ENCODE results near the gene COBL. TPM values are rescaled to one million over a fixed set of nuclear protein-coding genes. Genes with fewer than 3 reads are reported as not detected.

COBL gene
- polyA plus RNA-seq, 1 donor (not counting 4 experiments of a cell fraction or from before 2014, with no cell fraction given) = 4.5 TPM

GRCh38 chr7:51059504-51060142 is 257.0 kb downstream of the COBL start:
- FAIRE-seq = no peak
- Histone ChIP-seq H4K20me1 (ENCODE audit: control insufficient read depth, extremely low read depth, insufficient read depth, low read length) (no peaks in the 10 kb centered on the region), H3K36me3 (ENCODE audit: control insufficient read depth in 2 of 2, extremely low read depth in 1 of 2, insufficient read depth in 2 of 2, low read length in 2 of 2) (no peaks in the 10 kb centered on the region), H3K4me3 (ENCODE audit: control insufficient read depth in 2 of 3, extremely low read depth in 1 of 3, insufficient read depth in 2 of 3, low read depth in 1 of 3, low read length in 3 of 3) (no peak overlapping the region), H3K4me2 (ENCODE audit: control insufficient read depth, extremely low read depth, insufficient read depth, low read depth, low read length) (no peak overlapping the region), H3K9me1 (ENCODE audit: control insufficient read depth, extremely low read depth, insufficient read depth, low read length) (no peaks in the 10 kb centered on the region), H3K4me1 (ENCODE audit: control insufficient read depth, extremely low read depth, insufficient read depth, low read length) (no peaks in the 10 kb centered on the region), H3K9ac (ENCODE audit: control insufficient read depth, extremely low read depth, insufficient read depth, low read length) (no peak overlapping the region), H2AFZ (ENCODE audit: control insufficient read depth, low read length) (no peak overlapping the region), H3K27ac (ENCODE audit: control insufficient read depth, insufficient read depth, low read length) (no peak overlapping the region), H3K79me2 (ENCODE audit: control insufficient read depth, insufficient read depth, low read length) (no peaks in the 10 kb centered on the region), H3K27me3 (ENCODE audit: control insufficient read depth, extremely low read depth, insufficient read depth, low read length) (no peaks in the 10 kb centered on the region), H3K9me3 (ENCODE audit: control insufficient read depth, low read depth, low read length) (no peaks in the 10 kb centered on the region)
- DNase-seq (ENCODE audit: low read depth, low spot score) = no peak
- TF ChIP-seq EZH2 (IDR thresholded peaks at IDR 0.05; ENCODE audit: low read length) = no peak
- TF ChIP-seq CTCF (optimal IDR thresholded peaks at IDR 0.05 in 1 of 3, IDR thresholded peaks at IDR 0.05 in 1 of 3, conservative IDR thresholded peaks at IDR 0.05 in 1 of 3; ENCODE audit: extremely low read depth in 1 of 3, insufficient read depth in 2 of 3, low read length in 3 of 3) = no peak
- dilution Hi-C loops (cut with MboI; ENCODE audit: extremely low pct_ligation_motif_present, low sequenced_read_pairs) = no loop called here

- no peaks in the 10 kb centered on the region for H3K36me3 ChIP-seq (ENCODE audit: control insufficient read depth in 2 of 2, extremely low read depth in 1 of 2, insufficient read depth in 2 of 2, low read length in 2 of 2)
- no peak overlapping the region for H2AFZ ChIP-seq (ENCODE audit: control insufficient read depth, low read length)
- no peaks in the 10 kb centered on the region for H3K27me3 ChIP-seq (ENCODE audit: control insufficient read depth, extremely low read depth, insufficient read depth, low read length)
- no peak overlapping the region for H3K4me2 ChIP-seq (ENCODE audit: control insufficient read depth, extremely low read depth, insufficient read depth, low read depth, low read length)
- DNase-seq (ENCODE audit: low read depth, low spot score) (no peak), FAIRE-seq (no peak)
- no peaks in the 10 kb centered on the region for H3K9me3 ChIP-seq (ENCODE audit: control insufficient read depth, low read depth, low read length)
- no peak overlapping the region for H3K27ac ChIP-seq (ENCODE audit: control insufficient read depth, insufficient read depth, low read length)
- no peaks in the 10 kb centered on the region for H3K4me1 ChIP-seq (ENCODE audit: control insufficient read depth, extremely low read depth, insufficient read depth, low read length)
- H3K4me3 ChIP-seq (ENCODE audit: control insufficient read depth in 2 of 3, extremely low read depth in 1 of 3, insufficient read depth in 2 of 3, low read depth in 1 of 3, low read length in 3 of 3) = no peak overlapping the region
- H4K20me1 ChIP-seq (ENCODE audit: control insufficient read depth, extremely low read depth, insufficient read depth, low read length) = no peaks in the 10 kb centered on the region
- dilution Hi-C loops (cut with MboI; ENCODE audit: extremely low pct_ligation_motif_present, low sequenced_read_pairs) = no loop called here
- no peaks in the 10 kb centered on the region for H3K79me2 ChIP-seq (ENCODE audit: control insufficient read depth, insufficient read depth, low read length)
- H3K9me1 ChIP-seq (ENCODE audit: control insufficient read depth, extremely low read depth, insufficient read depth, low read length) = no peaks in the 10 kb centered on the region
- H3K9ac ChIP-seq (ENCODE audit: control insufficient read depth, extremely low read depth, insufficient read depth, low read length) = no peak overlapping the region
- TF ChIP-seq CTCF (optimal IDR thresholded peaks at IDR 0.05 in 1 of 3, IDR thresholded peaks at IDR 0.05 in 1 of 3, conservative IDR thresholded peaks at IDR 0.05 in 1 of 3; ENCODE audit: extremely low read depth in 1 of 3, insufficient read depth in 2 of 3, low read length in 3 of 3) (no peak), EZH2 (IDR thresholded peaks at IDR 0.05; ENCODE audit: low read length) (no peak)
Measured at GRCh38 chr7:51058764-51059163, 257.8 kb downstream of the COBL start.
